A375 (cell line): ENCODE results near the gene CLIC1. TPM values are rescaled to one million over a fixed set of nuclear protein-coding genes. Genes with fewer than 3 reads are reported as not detected.

Experiments
- small RNA-seq: library from RNA; depleted of rRNA; stranded (forward); fragments of <200 nt; gene quantifications from one replicate; pipeline ENCODE3, GENCODE V24; 2014
- total RNA-seq: library from RNA; depleted of rRNA; stranded (reverse); fragments of >200 nt; shearing (Covaris generic); gene quantifications from 2 replicates; pipeline ENCODE4 v1.2.3, GENCODE V29; 2014; rRNA removed

Gene CLIC1
- 484 and 511 TPM in 2 replicates for total RNA-seq

DNA sequence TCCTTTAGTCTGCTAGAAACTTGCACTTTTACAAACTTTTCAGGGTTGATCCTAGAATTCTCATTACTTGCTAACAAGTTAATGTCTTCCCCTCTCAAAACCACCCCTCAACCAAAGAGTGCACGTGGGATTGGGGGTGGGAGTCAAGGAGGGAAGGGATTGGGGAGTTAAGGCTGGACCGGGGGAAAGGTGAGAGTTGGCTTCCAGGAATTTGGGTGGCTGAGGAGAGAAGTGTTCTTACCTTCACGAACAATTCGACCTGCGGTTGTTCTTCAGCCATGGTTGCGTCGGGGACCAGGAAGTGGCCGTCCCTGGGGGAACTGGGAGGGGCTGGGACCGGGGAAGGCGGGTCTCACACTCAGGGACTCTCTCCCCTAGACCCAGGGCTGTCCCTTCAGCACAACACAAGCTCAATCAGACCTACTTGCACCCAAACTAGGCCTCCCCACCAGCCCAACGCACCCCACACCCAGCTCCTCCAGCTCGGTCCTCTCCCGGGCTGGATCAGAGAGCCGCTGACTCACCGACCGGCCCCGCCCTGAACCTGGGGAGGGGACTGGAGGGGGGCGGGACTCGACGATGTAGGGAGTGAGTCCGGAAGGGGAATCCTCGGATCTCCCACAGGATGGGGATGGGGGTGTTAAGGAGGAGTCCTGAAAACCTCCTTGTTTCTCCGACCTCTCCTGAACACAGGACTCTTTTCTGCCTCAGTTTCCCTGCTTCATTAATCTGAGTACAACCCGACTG lies at the start of gene CLIC1:
TSS of gene CLIC1 (minus strand) at position 510 of the 747 bp plus-strand sequence. CDS start at position 280, 230 bp downstream.

DNA sequence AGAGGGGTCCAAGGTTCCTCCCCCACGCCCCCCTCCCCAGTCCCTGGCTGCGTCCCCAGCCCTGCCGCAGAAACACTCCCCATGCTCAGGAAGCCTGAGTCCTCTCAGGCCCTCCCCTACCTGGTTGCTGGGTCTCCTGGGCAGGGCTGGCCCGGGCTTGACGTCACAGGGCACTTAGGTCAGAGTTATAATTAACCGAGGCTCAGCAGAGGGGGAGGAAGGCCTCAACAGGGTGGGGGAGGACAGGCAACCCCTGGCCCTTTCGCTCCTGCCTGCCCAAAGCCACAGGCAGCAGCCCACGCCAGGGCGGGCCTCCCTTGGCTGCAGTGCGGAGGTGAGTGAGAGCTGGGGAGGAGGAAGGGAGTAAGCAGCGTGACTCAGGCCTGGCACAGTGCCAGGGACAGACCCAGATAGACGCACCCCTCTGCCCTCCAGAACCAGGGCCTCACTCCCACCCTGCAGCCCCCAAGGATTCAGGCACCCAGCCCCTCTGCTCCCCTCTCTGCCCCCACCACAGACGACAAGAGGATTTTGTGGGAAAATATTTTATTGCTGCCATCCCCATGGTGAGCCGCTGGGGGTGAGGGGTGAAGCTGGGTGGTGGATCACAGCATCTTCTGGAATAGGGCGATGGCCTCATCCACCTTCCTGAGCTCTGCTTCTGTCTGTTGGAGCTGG lies 40.8 kb upstream of the CLIC1 start, which contains the start of gene VWA7:
TSS of gene VWA7 (minus strand) at position 340 of the 678 bp plus-strand sequence. CDS start 549 bp downstream, outside the sequence.

GRCh38 chr6:31762356-31762755 lies 26.0 kb upstream of the CLIC1 start, which contains the start of gene SAPCD1:
Gene SAPCD1 (plus strand): TSS chr6:31762656. CDS start chr6:31763055, 399 bp downstream.

DNA sequence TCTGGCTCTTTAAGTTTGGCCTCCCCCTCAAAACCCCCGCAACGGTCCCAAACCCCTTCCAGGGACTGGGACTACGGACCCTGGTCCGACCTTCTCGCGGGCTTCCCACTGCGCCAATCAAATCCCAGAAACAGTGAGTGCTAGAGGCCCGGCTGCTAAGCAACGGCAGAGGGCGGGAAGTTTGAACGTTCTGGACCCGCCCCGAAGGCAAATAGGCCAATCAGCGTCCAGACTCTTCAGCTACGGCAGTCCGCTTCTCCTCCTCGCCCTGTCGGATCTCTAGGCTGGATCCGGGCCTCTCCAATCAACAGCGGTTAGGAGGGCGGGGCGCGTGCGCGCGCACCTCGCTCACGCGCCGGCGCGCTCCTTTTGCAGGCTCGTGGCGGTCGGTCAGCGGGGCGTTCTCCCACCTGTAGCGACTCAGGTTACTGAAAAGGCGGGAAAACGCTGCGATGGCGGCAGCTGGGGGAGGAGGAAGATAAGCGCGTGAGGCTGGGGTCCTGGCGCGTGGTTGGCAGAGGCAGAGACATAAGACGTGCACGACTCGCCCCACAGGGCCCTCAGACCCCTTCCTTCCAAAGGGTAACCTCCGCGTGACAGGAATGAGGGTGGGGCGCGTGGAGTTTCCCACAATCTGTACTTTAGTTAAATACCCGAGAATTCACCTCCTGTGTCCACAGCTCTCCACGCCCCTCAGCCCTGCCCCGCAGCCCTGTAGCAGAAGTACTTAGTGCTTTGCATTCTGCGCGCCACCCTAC lies 3.5 kb upstream of the CLIC1 start, which contains the start of gene MSH5:
TSS of gene MSH5 (plus strand) at position 367 of the 758 bp plus-strand sequence. CDS start 462 bp downstream, outside the sequence.

GRCh38 chr6:31728767-31729514 lies 7.4 kb downstream of the CLIC1 start, which contains the start of gene DDAH2:
Gene DDAH2 (minus strand): TSS chr6:31729299. CDS start chr6:31729161, 138 bp downstream.

GRCh38 chr6:31723245-31723979 lies 12.9 kb downstream of the CLIC1 start, which contains the start of gene MPIG6B:
Gene MPIG6B (plus strand): TSS chr6:31723373. CDS start chr6:31723384, 11 bp downstream.

GRCh38 chr6:31721351-31722020 lies 14.8 kb downstream of the CLIC1 start, which contains the start of gene LY6G6C:
Gene LY6G6C (minus strand): TSS chr6:31721746. CDS start chr6:31721679, 67 bp downstream.

GRCh38 chr6:31715022-31715958 lies 21.0 kb downstream of the CLIC1 start, which contains the start of gene LY6G6D:
Gene LY6G6D (plus strand): TSS chr6:31715348. CDS start chr6:31715356, 8 bp downstream.

GRCh38 chr6:31706599-31706998 lies 29.7 kb downstream of the CLIC1 start, which contains the start of gene LY6G6F:
Gene LY6G6F (plus strand): TSS chr6:31706866. CDS start chr6:31706907, 41 bp downstream.

GRCh38 chr6:31702819-31703716 lies 33.3 kb downstream of the CLIC1 start, which contains the start of gene ABHD16A:
Gene ABHD16A (minus strand): TSS chr6:31703324. CDS start chr6:31703281, 43 bp downstream.

Small RNA genes within 50 kb of the gene (small RNA-seq; reads per million reads assigned to genes)
- gene LY6G6D (not detected), gene MIR4646 (not detected), gene MSH5-SAPCD1 (not detected), gene RF00019 (not detected), gene RNU6-850P (not detected), gene SAPCD1 (not detected)

Other genes with a start within 250 kb of the CLIC1 start
- gene MICB, start 238.4 kb downstream of the CLIC1 start, total RNA-seq: 6.1 and 7.0 TPM in 2 replicates
- not detected in 2 replicates for gene MCCD1, start 207.6 kb downstream of the CLIC1 start, total RNA-seq
- 495 and 540 TPM in 2 replicates for gene DDX39B, start 194.5 kb downstream of the CLIC1 start, total RNA-seq
- 0.26 and 1.9 TPM in 2 replicates for gene ATP6V1G2, start 189.9 kb downstream of the CLIC1 start, total RNA-seq
- 32.6 and 37.2 TPM in 2 replicates for gene NFKBIL1, start 188.9 kb downstream of the CLIC1 start, total RNA-seq
- not detected in 2 replicates for gene LTA, start 164.2 kb downstream of the CLIC1 start, total RNA-seq
- gene TNF, start 161.0 kb downstream of the CLIC1 start, total RNA-seq: 0.19 TPM in 1 of 2 replicates, not detected in the other
- not detected in 2 replicates for gene LTB, start 154.1 kb downstream of the CLIC1 start, total RNA-seq
- gene LST1, start 150.3 kb downstream of the CLIC1 start, total RNA-seq: not detected in 2 replicates
- gene NCR3, start 143.5 kb downstream of the CLIC1 start, total RNA-seq: not detected in 2 replicates
- not detected in 2 replicates for gene AIF1, start 121.3 kb downstream of the CLIC1 start, total RNA-seq
- gene PRRC2A, start 115.8 kb downstream of the CLIC1 start, total RNA-seq: 90.3 and 94.7 TPM in 2 replicates
- gene BAG6, start 83.9 kb downstream of the CLIC1 start, total RNA-seq: 209 and 229 TPM in 2 replicates
- gene APOM, start 80.6 kb downstream of the CLIC1 start, total RNA-seq: 0.19 and 2.5 TPM in 2 replicates
- 17.9 and 18.9 TPM in 2 replicates for gene C6orf47, start 75.8 kb downstream of the CLIC1 start, total RNA-seq
- 31.7 and 40.6 TPM in 2 replicates for gene GPANK1, start 71.5 kb downstream of the CLIC1 start, total RNA-seq
- 129 and 169 TPM in 2 replicates for gene CSNK2B, start 70.5 kb downstream of the CLIC1 start, total RNA-seq
- 1.7 and 3.4 TPM in 2 replicates for gene LY6G5B, start 66.6 kb downstream of the CLIC1 start, total RNA-seq
- 0.94 TPM in 1 of 2 replicates, not detected in the other for gene LY6G5C, start 55.5 kb downstream of the CLIC1 start, total RNA-seq
- 25.7 and 26.1 TPM in 2 replicates for gene ABHD16A, start 33.2 kb downstream of the CLIC1 start, total RNA-seq
- not detected in 2 replicates for gene LY6G6F, start 29.7 kb downstream of the CLIC1 start, total RNA-seq
- not detected in 2 replicates for gene LY6G6D, start 21.2 kb downstream of the CLIC1 start, total RNA-seq
- not detected in 2 replicates for gene LY6G6C, start 14.8 kb downstream of the CLIC1 start, total RNA-seq
- gene MPIG6B, start 13.2 kb downstream of the CLIC1 start, total RNA-seq: not detected in 2 replicates
- 25.3 and 28.6 TPM in 2 replicates for gene DDAH2, start 7.2 kb downstream of the CLIC1 start, total RNA-seq
- gene MSH5, start 3.5 kb upstream of the CLIC1 start, total RNA-seq: 14.9 and 36.7 TPM in 2 replicates
- 13.0 and 13.2 TPM in 2 replicates for gene SAPCD1, start 26.1 kb upstream of the CLIC1 start, total RNA-seq
- 0.34 TPM in 2 replicates for gene VWA7, start 40.8 kb upstream of the CLIC1 start, total RNA-seq
- 57.3 and 58.7 TPM in 2 replicates for gene VARS1, start 59.2 kb upstream of the CLIC1 start, total RNA-seq
- gene LSM2, start 70.4 kb upstream of the CLIC1 start, total RNA-seq: 39.2 and 40.2 TPM in 2 replicates
- 0.11 and 0.50 TPM in 2 replicates for gene HSPA1L, start 78.8 kb upstream of the CLIC1 start, total RNA-seq
- 37.6 and 43.8 TPM in 2 replicates for gene HSPA1A, start 79.0 kb upstream of the CLIC1 start, total RNA-seq
- 32.0 and 46.5 TPM in 2 replicates for gene HSPA1B, start 91.2 kb upstream of the CLIC1 start, total RNA-seq
- gene NEU1, start 126.3 kb upstream of the CLIC1 start, total RNA-seq: 15.9 and 16.8 TPM in 2 replicates
- gene SLC44A4, start 142.5 kb upstream of the CLIC1 start, total RNA-seq: 0.37 TPM in 1 of 2 replicates, not detected in the other
- 29.6 and 34.8 TPM in 2 replicates for gene EHMT2, start 161.2 kb upstream of the CLIC1 start, total RNA-seq
- 5.6 and 6.4 TPM in 2 replicates for gene ZBTB12, start 165.6 kb upstream of the CLIC1 start, total RNA-seq
- 0.15 TPM in 1 of 2 replicates, not detected in the other for gene C2, start 191.2 kb upstream of the CLIC1 start, total RNA-seq
- 0.60 and 1.6 TPM in 2 replicates for gene CFB, start 209.6 kb upstream of the CLIC1 start, total RNA-seq
- gene NELFE, start 222.4 kb upstream of the CLIC1 start, total RNA-seq: 134 and 146 TPM in 2 replicates
- gene SKIC2, start 222.6 kb upstream of the CLIC1 start, total RNA-seq: 63.1 and 63.8 TPM in 2 replicates
- 19.4 and 23.9 TPM in 2 replicates for gene DXO, start 235.6 kb upstream of the CLIC1 start, total RNA-seq
- gene C4A, start 245.5 kb upstream of the CLIC1 start, total RNA-seq: 0.94 and 2.3 TPM in 2 replicates